Common myeloid progenitor, CD34-positive (primary cell): ENCODE measurements around the gene HTR3A.
A peak's percentile ranks its signal among the peaks of the same experiment; 100 is the strongest.

ENCODE experiments used
- CTCF ChIA-PET: fragments of 350-600 bp; sonication (Branson Sonifier 250); formaldehyde crosslinking; loops from one replicate; lab custom pipeline; 2021; ENCODE audit warnings: antibody characterized with exemption; lab: Charles Lee
- POLR2A ChIA-PET: fragments of 350-600 bp; sonication (Branson Sonifier 250); formaldehyde crosslinking; loops from one replicate; lab custom pipeline; 2021; ENCODE audit warnings: antibody characterized with exemption; lab: Charles Lee
- DNase-seq, 3 donors: peaks; one replicate each; pipeline versions ENCODE4 v3.0.0 to v3.0.0-alpha.2; 2013
- H3K27ac ChIP-seq, 2 experiments: 1 replicate in 1 of 2; 2 replicates in 1 of 2; pipeline ENCODE4 v1.7.0; 2013; ENCODE audit warnings: inconsistent platforms in 2 of 2, low read length in 2 of 2, mild to moderate bottlenecking in 2 of 2, low read depth in 1 of 2, moderate library complexity in 1 of 2; ENCODE audit not compliant: severe bottlenecking in 2 of 2, insufficient read depth in 1 of 2, poor library complexity in 1 of 2
- H3K27me3 ChIP-seq, 5 experiments: replicated peaks in 2 of 5; 1 replicate in 3 of 5; 2 replicates in 2 of 5; pipeline versions ENCODE4 v1.6.1 to v1.7.0; 2013; ENCODE audit warnings: low read length in 4 of 5, mild to moderate bottlenecking in 2 of 5, moderate library complexity in 2 of 5, inconsistent platforms in 1 of 5; ENCODE audit not compliant: insufficient read depth in 5 of 5, control insufficient read depth in 4 of 5
- H3K36me3 ChIP-seq, 4 experiments: 1 replicate in 2 of 4; 2 replicates in 2 of 4; pipeline versions ENCODE4 v1.6.1 to v1.7.0; 2013; ENCODE audit warnings: low read length in 3 of 4, control low read depth in 1 of 4, mild to moderate bottlenecking in 1 of 4; ENCODE audit not compliant: control insufficient read depth in 4 of 4, insufficient read depth in 4 of 4
- H3K4me1 ChIP-seq, 4 experiments: 1 replicate in 3 of 4; 2 replicates in 1 of 4; pipeline versions ENCODE4 v1.6.1 to v1.7.1; 2013; ENCODE audit warnings: low read length in 3 of 4, mild to moderate bottlenecking in 3 of 4, control low read depth in 1 of 4, inconsistent platforms in 1 of 4, moderate library complexity in 1 of 4; ENCODE audit not compliant: control insufficient read depth in 4 of 4, insufficient read depth in 4 of 4; ENCODE audit errors: control extremely low read depth in 1 of 4
- H3K4me3 ChIP-seq, 7 experiments: 1 replicate in 4 of 7; 2 replicates in 3 of 7; pipeline versions ENCODE4 v1.5.1 to v1.7.0; 2013; ENCODE audit warnings: mild to moderate bottlenecking in 7 of 7, low read length in 6 of 7, moderate library complexity in 6 of 7, inconsistent platforms in 2 of 7, low read depth in 2 of 7, control low read depth in 1 of 7; ENCODE audit not compliant: insufficient read depth in 4 of 7, control insufficient read depth in 1 of 7; ENCODE audit errors: extremely low read depth in 1 of 7
- H3K9me3 ChIP-seq, 5 experiments: 1 replicate in 4 of 5; 2 replicates in 1 of 5; pipeline versions ENCODE4 v1.6.1 to v1.7.1; 2013; ENCODE audit warnings: low read length in 4 of 5, mild to moderate bottlenecking in 2 of 5, inconsistent platforms in 1 of 5, low read depth in 1 of 5, moderate library complexity in 1 of 5; ENCODE audit not compliant: control insufficient read depth in 4 of 5, insufficient read depth in 2 of 5; ENCODE audit errors: control extremely low read depth in 1 of 5
- WGBS: methylation state at CpG from one replicate; pipeline ENCODE4 v1.1.5; 2013; ENCODE audit not compliant: insufficient coverage; 5-methylcytosine and 5-hydroxymethylcytosine counted together

The HTR3A gene

GRCh38 chr11:114033572-114033971 is 58.7 kb downstream of the HTR3A start:
- POLR2A ChIA-PET, result interaction anchor here (0.7 kb wide), 1 partner anchor 158 kb away, joined by 3 read pairs; no protein-coding TSS in a partner anchor
- CTCF ChIA-PET, result interaction anchor here (1.0 to 8.0 kb wide), 10 partner anchors 13 to 231 kb away, joined by 3 to 155 read pairs (median 10); partner anchors contain the start of gene ZBTB16
- Histone ChIP-seq H3K4me3 (no peak overlapping the region), H3K9me3 (no peaks in the 10 kb centered on the region), H3K27ac (no peak overlapping the region), H3K36me3 (no peaks in the 10 kb centered on the region), H3K4me1 (peaks cover 0 to 9% (median 6%) of the 10 kb centered on the region in 4 experiments), H3K27me3 (peaks cover 0 to 8% (median 0%) of the 10 kb centered on the region in 5 experiments)
- DNase-seq, result no peak
- WGBS, result 94% methylated on average over 2 of the region's 2 CpGs

- no peak overlapping the region for H3K27ac ChIP-seq
- H3K4me3 ChIP-seq, result no peak overlapping the region
- H3K9me3 ChIP-seq, result no peaks in the 10 kb centered on the region
- no peak for DNase-seq
- CTCF ChIA-PET, result interaction anchor here (1.0 to 8.0 kb wide), 18 partner anchors 9 to 231 kb away, joined by 3 to 155 read pairs (median 7); partner anchors contain the start of gene ZBTB16
- POLR2A ChIA-PET, result no interaction called here
- peaks cover 0 to 8% (median 0%) of the 10 kb centered on the region in 5 experiments for H3K27me3 ChIP-seq
- H3K36me3 ChIP-seq, result no peaks in the 10 kb centered on the region
- peaks cover 0 to 9% (median 6%) of the 10 kb centered on the region in 4 experiments for H3K4me1 ChIP-seq
- 98% methylated on average over 10 of the region's 11 CpGs for WGBS
Measured at GRCh38 chr11:114034956-114035355, 60.0 kb downstream of the HTR3A start.

GRCh38 chr11:114036147-114036811 is 61.4 kb downstream of the HTR3A start:
- H3K36me3 ChIP-seq, result no peaks in the 10 kb centered on the region
- WGBS, result 10% methylated on average over 23 of the region's 37 CpGs
- no peak overlapping the region for H3K27ac ChIP-seq
- peak; percentile 73 to 76 (median 75) for DNase-seq
- peaks cover 0 to 4% (median 0%) of the 10 kb centered on the region in 5 experiments for H3K27me3 ChIP-seq
- peaks cover 0 to 9% (median 6%) of the 10 kb centered on the region in 4 experiments for H3K4me1 ChIP-seq
- ChIA-PET POLR2A (no interaction called here), CTCF (interaction anchor here (0.8 to 8.0 kb wide), 24 partner anchors 10 to 230 kb away, joined by 3 to 155 read pairs (median 5); partner anchors contain the start of gene ZBTB16)
- peak overlapping the region in 4 of 7 experiments; percentile 6 to 66 (median 37) for H3K4me3 ChIP-seq
- H3K9me3 ChIP-seq, result no peaks in the 10 kb centered on the region

GRCh38 chr11:114036958-114037357 is 62.0 kb downstream of the HTR3A start:
- WGBS, result 100% methylated on average over 1 of the region's 3 CpGs
- Histone ChIP-seq H3K27ac (no peak overlapping the region), H3K4me3 (no peak overlapping the region), H3K9me3 (no peaks in the 10 kb centered on the region), H3K4me1 (peaks cover 0 to 9% (median 6%) of the 10 kb centered on the region in 4 experiments), H3K36me3 (no peaks in the 10 kb centered on the region), H3K27me3 (peaks cover 0 to 2% (median 0%) of the 10 kb centered on the region in 5 experiments)
- ChIA-PET POLR2A (interaction anchor here (0.7 kb wide), 1 partner anchor 126 kb away, joined by 3 read pairs; no protein-coding TSS in a partner anchor), CTCF (interaction anchor here (0.7 to 8.0 kb wide), 16 partner anchors 9 to 229 kb away, joined by 3 to 155 read pairs (median 6); partner anchors contain the start of gene ZBTB16)
- DNase-seq, result no peak

- POLR2A ChIA-PET, result interaction anchor here (1.0 kb wide), 1 partner anchor 226 kb away, joined by 3 read pairs; no protein-coding TSS in a partner anchor
- no CpG with 5 or more reads among the region's 3 CpGs for WGBS
Measured at GRCh38 chr11:114039551-114039950, 64.6 kb downstream of the HTR3A start.

More at GRCh38 chr11:114039551-114039950, 64.6 kb downstream of the HTR3A start:
- Histone ChIP-seq H3K9me3 (no peaks in the 10 kb centered on the region), H3K27ac (no peak overlapping the region), H3K27me3 (no peaks in the 10 kb centered on the region), H3K4me3 (no peak overlapping the region), H3K36me3 (no peaks in the 10 kb centered on the region), H3K4me1 (peaks cover 0 to 9% (median 6%) of the 10 kb centered on the region in 4 experiments)
- CTCF ChIA-PET, result interaction anchor here (0.9 to 8.0 kb wide), 7 partner anchors 9 to 220 kb away, joined by 3 to 155 read pairs (median 4); partner anchors contain the start of gene ZBTB16
- DNase-seq, result no peak
